Endothelial cell of umbilical vein (primary cell): ENCODE measurements around the gene ZP1. TPM values are rescaled to one million over a fixed set of nuclear protein-coding genes. Genes with fewer than 3 reads are reported as not detected.

Experiments used
- BruUV-seq: library from RNA; stranded (reverse); fragments of 400-500 nt; replicated peaks from 2 replicates; lab custom pipeline; 2021; lab: Mats Ljungman, UMichigan
- CTCF ChIA-PET: fragments of 300-600, 350-600 bp; sonication (Branson Sonifier 250); formaldehyde crosslinking; loops from one replicate; lab custom pipeline; 2021; ENCODE audit warnings: antibody characterized with exemption, inconsistent platforms; lab: Charles Lee
- POLR2A ChIA-PET: fragments of 300-600, 350-600 bp; sonication (Branson Sonifier 250); formaldehyde crosslinking; loops from one replicate; lab custom pipeline; 2021; ENCODE audit warnings: antibody characterized with exemption, inconsistent platforms; lab: Charles Lee
- DNase-seq: peaks from one replicate; pipeline ENCODE4 v3.0.0-alpha.2; 2011; ENCODE audit warnings: low read depth, low spot score
- FAIRE-seq: peaks from 2 replicates; lab custom pipeline; 2011; peaks lifted over from hg19 to GRCh38; lab: Jason Lieb, UNC
- H2AFZ ChIP-seq: 2 replicates; pipeline ENCODE4 v1.6.0; 2012; ENCODE audit warnings: low read depth, low read length, control low read depth, inconsistent platforms
- H3K27ac ChIP-seq: 2 replicates; pipeline ENCODE4 v1.5.1; 2011; ENCODE audit warnings: low read depth, mild to moderate bottlenecking, control low read depth, low read length, moderate library complexity; ENCODE audit not compliant: insufficient read depth
- H3K27me3 ChIP-seq, 2 experiments: 2 replicates each; pipeline versions ENCODE4 v1.6.0 to v1.6.1; 2011; ENCODE audit warnings: low read length in 2 of 2, mixed read lengths in 1 of 2; ENCODE audit not compliant: control insufficient read depth in 2 of 2, insufficient read depth in 2 of 2
- H3K36me3 ChIP-seq, 2 experiments: 2 replicates in 1 of 2; 3 replicates in 1 of 2; pipeline ENCODE4 v1.5.1; 2011; ENCODE audit warnings: low read length in 2 of 2, mild to moderate bottlenecking in 1 of 2, moderate library complexity in 1 of 2; ENCODE audit not compliant: control insufficient read depth in 2 of 2, insufficient read depth in 2 of 2; ENCODE audit errors: extremely low read depth in 1 of 2
- H3K4me1 ChIP-seq: 3 replicates; pipeline ENCODE4 v1.5.1; 2011; ENCODE audit warnings: mild to moderate bottlenecking, low read length; ENCODE audit not compliant: control insufficient read depth, insufficient read depth; ENCODE audit errors: extremely low read depth
- H3K4me2 ChIP-seq: 2 replicates; pipeline ENCODE4 v1.6.1; 2011; ENCODE audit warnings: low read length, control low read depth, mixed read lengths; ENCODE audit not compliant: insufficient read depth
- H3K4me3 ChIP-seq, 3 experiments: fragments of 200-600 bp in 1 of 3; sonication (generic), shearing (Covaris generic) in 1 of 3; replicated peaks in 1 of 3; 2 replicates each; pipeline ENCODE4 v1.5.1; 2011 to 2016; ENCODE audit warnings: control low read depth in 3 of 3, low read length in 3 of 3, mild to moderate bottlenecking in 2 of 3, inconsistent platforms in 1 of 3, low read depth in 1 of 3, moderate library complexity in 1 of 3; ENCODE audit not compliant: insufficient read depth in 1 of 3
- H3K79me2 ChIP-seq: 2 replicates; pipeline ENCODE4 v1.6.0; 2012; ENCODE audit warnings: low read length, inconsistent platforms; ENCODE audit not compliant: control insufficient read depth, insufficient read depth
- H3K9ac ChIP-seq: replicated peaks from 2 replicates; pipeline ENCODE3; 2011; ENCODE audit warnings: low read length, control low read depth; ENCODE audit not compliant: insufficient read depth; ENCODE audit errors: extremely low read depth
- H3K9me1 ChIP-seq: replicated peaks from 3 replicates; pipeline ENCODE4 v1.6.0; 2011; ENCODE audit warnings: mild to moderate bottlenecking, low read length; ENCODE audit not compliant: control insufficient read depth, insufficient read depth; ENCODE audit errors: extremely low read depth
- H3K9me3 ChIP-seq: replicated peaks from 2 replicates; pipeline ENCODE4 v1.5.1; 2012; ENCODE audit warnings: low read length, inconsistent platforms; ENCODE audit not compliant: control insufficient read depth, insufficient read depth
- H4K20me1 ChIP-seq: replicated peaks from 2 replicates; pipeline ENCODE3; 2011; ENCODE audit warnings: mild to moderate bottlenecking, low read length; ENCODE audit not compliant: control insufficient read depth, insufficient read depth; ENCODE audit errors: extremely low read depth
- CTCF ChIP-seq, 2 donors: IDR thresholded peaks; 1 replicate in 1 of 2; 2 replicates in 1 of 2; pipeline ENCODE4 v1.5.1; 2011; ENCODE audit warnings: low read length in 2 of 2, mild to moderate bottlenecking in 2 of 2, moderate library complexity in 2 of 2, control low read depth in 1 of 2, inconsistent platforms in 1 of 2, low read depth in 1 of 2; ENCODE audit not compliant: insufficient read depth in 1 of 2; ENCODE audit errors: extremely low read depth in 1 of 2
- EZH2 ChIP-seq: IDR thresholded peaks from 2 replicates; pipeline ENCODE4 v1.6.1; 2012; ENCODE audit warnings: borderline replicate concordance, low read depth, mild to moderate bottlenecking, moderate library complexity, low read length, inconsistent platforms; ENCODE audit not compliant: severe bottlenecking
- FOS ChIP-seq: IDR thresholded peaks from 2 replicates; pipeline ENCODE4 v1.6.1; 2011; ENCODE audit warnings: mild to moderate bottlenecking, low read length, moderate library complexity, borderline replicate concordance; ENCODE audit not compliant: insufficient read depth
- GATA2 ChIP-seq: IDR thresholded peaks from 2 replicates; pipeline ENCODE4 v1.7.0; 2011; ENCODE audit warnings: low read depth, mild to moderate bottlenecking, moderate library complexity, mixed read lengths, low read length; ENCODE audit not compliant: insufficient read length, insufficient read depth
- JUN ChIP-seq: IDR thresholded peaks from 2 replicates; pipeline ENCODE4 v1.6.1; 2011; ENCODE audit warnings: borderline replicate concordance, low read depth; ENCODE audit not compliant: insufficient read length, insufficient read depth
- MAX ChIP-seq: IDR thresholded peaks from 2 replicates; pipeline ENCODE4 v1.6.1; 2011; ENCODE audit not compliant: insufficient read depth, insufficient read length
- MYC ChIP-seq: IDR thresholded peaks from one replicate; pipeline ENCODE4 v1.6.1; 2011; ENCODE audit warnings: mild to moderate bottlenecking, low read depth, low read length
- POLR2A ChIP-seq: IDR thresholded peaks from 2 replicates; pipeline ENCODE4 v1.6.1; 2012; ENCODE audit warnings: low read depth, mild to moderate bottlenecking, control low read depth, low read length
- POLR2AphosphoS5 ChIP-seq: IDR thresholded peaks from 2 replicates; pipeline ENCODE4 v1.6.1; 2012; ENCODE audit warnings: low read depth, mild to moderate bottlenecking, control low read depth, low read length, moderate library complexity; ENCODE audit not compliant: insufficient read depth
- dilution Hi-C: fragments of 300-500 bp; cut with MboI; formaldehyde crosslinking; loops from one replicate; pipeline ENCODE4 v1.15.0; 2019; ENCODE audit warnings: low sequenced_read_pairs; ENCODE audit not compliant: extremely low pct_ligation_motif_present
- intact Hi-C: fragments of 100-400 bp; cut with micrococcal nuclease; formaldehyde crosslinking; loops from one replicate; pipeline ENCODE4 v1.10.0; 2022
- polyA plus RNA-seq, 4 experiments: library from polyadenylated mRNA; depleted of rRNA in 3 of 4; stranded (reverse) in 3 of 4; unstranded in 1 of 4; fragments of >200 nt; gene quantifications; 2 replicates each; pipeline versions ENCODE4 v1.2.1 to v1.2.3, GENCODE V29; 2011 to 2012; ENCODE audit warnings: missing spikeins in 1 of 4
- total RNA-seq: library from RNA; stranded (reverse); gene quantifications from 2 replicates; pipeline ENCODE4 v1.2.3, GENCODE V29; 2021

ZP1 gene
- total and polyA plus RNA-seq, 2 donors (not counting 3 experiments of a cell fraction or from before 2014, with no cell fraction given): not detected

GRCh38 chr11:60852982-60853950 is 14.1 kb upstream of the ZP1 start:
- Histone ChIP-seq H3K4me1 (no peaks in the 10 kb centered on the region), H3K9ac (no peak overlapping the region), H3K4me2 (no peak overlapping the region), H3K27ac (no peak overlapping the region), H3K79me2 (no peaks in the 10 kb centered on the region), H3K36me3 (peaks cover 0 to 21% of the 10 kb centered on the region in 2 experiments), H3K9me3 (no peaks in the 10 kb centered on the region), H3K27me3 (no peaks in the 10 kb centered on the region), H2AFZ (no peak overlapping the region), H4K20me1 (no peaks in the 10 kb centered on the region), H3K9me1 (no peaks in the 10 kb centered on the region), H3K4me3 (no peak overlapping the region)
- FAIRE-seq (no peak), DNase-seq (no peak)
- dilution Hi-C loops (no loop called here), intact Hi-C loops (no loop called here)
- no TSS peak for BruUV-seq
- ChIA-PET POLR2A (no interaction called here), CTCF (interaction anchor here (0.9 to 1.0 kb wide), 2 partner anchors 11 to 46 kb away, joined by 3 read pairs; no protein-coding TSS in a partner anchor)
- TF ChIP-seq JUN (no peak), MAX (no peak), FOS (no peak), CTCF (IDR thresholded peaks at IDR 0.05; ENCODE audit: extremely low read depth in 1 of 2, insufficient read depth in 1 of 2, low read depth in 1 of 2, low read length in 2 of 2) (no peak), POLR2AphosphoS5 (no peak), POLR2A (no peak), EZH2 (no peak), MYC (no peak), GATA2 (no peak)
